PC-3 (cell line): ENCODE measurements around the gene ANKRD60. TPM values are rescaled to one million over a fixed set of nuclear protein-coding genes. Genes with fewer than 3 reads are reported as not detected.
A peak's percentile ranks its signal among the peaks of the same experiment; 100 is the strongest.

Experiments used
- ATAC-seq: fragments of 200-7000 bp; cut with Tn5 transposase; 2 replicates; pipeline ENCODE4 v1.9.1; 2020; ENCODE audit warnings: mild to moderate bottlenecking, moderate library complexity
- BruUV-seq: library from RNA; stranded (reverse); fragments of 400-500 nt; replicated peaks from 2 replicates; lab custom pipeline; 2021; lab: Mats Ljungman, UMichigan
- CTCF ChIA-PET: fragments of 300-600 bp; sonication (Branson Sonifier 250); formaldehyde crosslinking; loops from one replicate; lab custom pipeline; 2022; ENCODE audit warnings: antibody characterized with exemption; lab: Charles Lee
- POLR2A ChIA-PET: fragments of 300-600 bp; sonication (Branson Sonifier 250); formaldehyde crosslinking; loops from one replicate; lab custom pipeline; 2022; ENCODE audit warnings: antibody characterized with exemption; ENCODE audit not compliant: unreplicated experiment; lab: Charles Lee
- DNase-seq: peaks from one replicate; pipeline ENCODE4 v3.0.0-alpha.2; 2015
- H2AFZ ChIP-seq: fragments of 300-600 bp; sonication (generic); 2 replicates; pipeline ENCODE4 v1.6.0; 2016; ENCODE audit warnings: antibody characterized with exemption, low read length
- H3F3A ChIP-seq: fragments of 300-600 bp; sonication (generic); one replicate; pipeline ENCODE4 v1.6.0; 2017; ENCODE audit warnings: antibody characterized with exemption, low read length, control low read depth, mild to moderate bottlenecking; ENCODE audit not compliant: unreplicated experiment
- H3K27ac ChIP-seq: fragments of 300-600 bp; sonication (generic); 2 replicates; pipeline ENCODE4 v1.5.1; 2016; ENCODE audit warnings: mild to moderate bottlenecking, low read length
- H3K27me3 ChIP-seq: fragments of 300-600 bp; sonication (generic); 2 replicates; pipeline ENCODE4 v1.6.1; 2016; ENCODE audit warnings: low read length, mixed read lengths
- H3K36me3 ChIP-seq: fragments of 300-600 bp; sonication (generic); 2 replicates; pipeline ENCODE4 v1.6.1; 2016; ENCODE audit warnings: low read depth, mixed run types, low read length, mixed read lengths
- H3K4me1 ChIP-seq: fragments of 300-600 bp; sonication (generic); 2 replicates; pipeline ENCODE4 v1.5.1; 2016; ENCODE audit warnings: low read length; ENCODE audit not compliant: insufficient read depth
- H3K4me2 ChIP-seq: fragments of 300-600 bp; sonication (generic); 2 replicates; pipeline ENCODE4 v1.6.0; 2016; ENCODE audit warnings: low read length
- H3K4me3 ChIP-seq: fragments of 300-600 bp; sonication (generic); 2 replicates; pipeline ENCODE4 v1.5.1; 2016; ENCODE audit warnings: mild to moderate bottlenecking, low read length, mixed read lengths
- H3K79me2 ChIP-seq: fragments of 300-600 bp; sonication (generic); 2 replicates; pipeline ENCODE4 v1.6.1; 2017; ENCODE audit warnings: low read length, mixed read lengths
- H3K9ac ChIP-seq: fragments of 300-600 bp; sonication (generic); 2 replicates; pipeline ENCODE4 v1.6.0; 2016; ENCODE audit warnings: mild to moderate bottlenecking, low read length
- H3K9me2 ChIP-seq: fragments of 300-600 bp; sonication (generic); replicated peaks from 2 replicates; pipeline ENCODE4 v1.6.1; 2016; ENCODE audit warnings: mixed run types, low read length, mixed read lengths
- H3K9me3 ChIP-seq: fragments of 300-600 bp; sonication (generic); 2 replicates; pipeline ENCODE4 v1.6.1; 2016; ENCODE audit warnings: low read length, mixed read lengths
- H4K20me1 ChIP-seq: fragments of 300-600 bp; sonication (generic); 2 replicates; pipeline ENCODE4 v1.6.1; 2016; ENCODE audit warnings: low read length, mixed read lengths
- EZH2 ChIP-seq: fragments of 300-600 bp; sonication (generic); IDR thresholded peaks from one replicate; pipeline ENCODE4 v1.6.1; 2017; ENCODE audit warnings: antibody characterized with exemption, mild to moderate bottlenecking, low read length; ENCODE audit not compliant: unreplicated experiment
- EZH2phosphoT487 ChIP-seq: fragments of 300-600 bp; sonication (generic); IDR thresholded peaks from 2 replicates; pipeline ENCODE4 v1.6.1; 2018; ENCODE audit warnings: mild to moderate bottlenecking, antibody characterized with exemption, low read length, borderline replicate concordance
- intact Hi-C: fragments of 100-400 bp; cut with micrococcal nuclease; formaldehyde crosslinking; loops from 2 replicates; pipeline ENCODE4 v1.9.0; 2023
- total RNA-seq: library from RNA; depleted of rRNA; stranded (reverse); fragments of >200 nt; gene quantifications from 2 replicates; pipeline ENCODE4 v1.2.3, GENCODE V29; 2014
- TF ChIP-seq, protein P1 (sequence below): fragments of 300-600 bp; sonication (generic); conservative IDR thresholded peaks from 2 replicates; pipeline ENCODE4 v1.5.1; 2017; ENCODE audit warnings: antibody characterized with exemption, low read depth, mild to moderate bottlenecking, low read length

The ANKRD60 gene
- total RNA-seq, 1 experiment from 2014 or later = not detected

DNA sequence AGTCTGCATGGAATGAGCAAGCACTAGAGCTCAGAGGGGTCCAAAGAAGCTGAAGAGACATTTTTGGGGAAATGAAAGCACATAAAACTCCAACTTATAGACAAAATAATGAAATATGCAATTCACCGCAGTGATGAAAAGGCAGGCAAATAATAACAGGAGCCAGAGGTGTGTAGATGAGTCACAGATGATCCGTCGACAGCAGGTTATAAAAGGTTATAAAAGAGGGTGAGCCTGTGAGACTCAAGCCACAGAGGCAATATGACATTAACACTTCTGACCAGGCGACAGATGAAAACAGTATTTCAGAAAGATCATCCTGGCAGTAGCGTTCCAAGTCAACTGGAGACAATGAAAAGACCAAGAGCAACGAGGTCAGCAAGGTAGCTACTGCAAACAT, 35.8 kb upstream of the ANKRD60 start:
- Histone ChIP-seq H3K9me2 (no peaks in the 10 kb centered on the region), H3K36me3 (peaks cover 2% of the 10 kb centered on the region; the same call in 1 of the 2 replicates), H2AFZ (no peak overlapping the region), H3K4me1 (peaks cover 25% of the 10 kb centered on the region), H3K79me2 (no peaks in the 10 kb centered on the region), H3K4me2 (no peak overlapping the region), H3K4me3 (no peak overlapping the region), H3F3A (no peaks in the 10 kb centered on the region), H3K27ac (no peak overlapping the region), H3K9ac (no peak overlapping the region), H3K27me3 (no peaks in the 10 kb centered on the region), H3K9me3 (no peaks in the 10 kb centered on the region), H4K20me1 (no peaks in the 10 kb centered on the region)
- ATAC-seq (peak; percentile 90), DNase-seq (peak; percentile 42)
- POLR2A ChIA-PET = no interaction called here
- no peak for TF ChIP-seq EZH2phosphoT487
- TF ChIP-seq, protein P1, sequence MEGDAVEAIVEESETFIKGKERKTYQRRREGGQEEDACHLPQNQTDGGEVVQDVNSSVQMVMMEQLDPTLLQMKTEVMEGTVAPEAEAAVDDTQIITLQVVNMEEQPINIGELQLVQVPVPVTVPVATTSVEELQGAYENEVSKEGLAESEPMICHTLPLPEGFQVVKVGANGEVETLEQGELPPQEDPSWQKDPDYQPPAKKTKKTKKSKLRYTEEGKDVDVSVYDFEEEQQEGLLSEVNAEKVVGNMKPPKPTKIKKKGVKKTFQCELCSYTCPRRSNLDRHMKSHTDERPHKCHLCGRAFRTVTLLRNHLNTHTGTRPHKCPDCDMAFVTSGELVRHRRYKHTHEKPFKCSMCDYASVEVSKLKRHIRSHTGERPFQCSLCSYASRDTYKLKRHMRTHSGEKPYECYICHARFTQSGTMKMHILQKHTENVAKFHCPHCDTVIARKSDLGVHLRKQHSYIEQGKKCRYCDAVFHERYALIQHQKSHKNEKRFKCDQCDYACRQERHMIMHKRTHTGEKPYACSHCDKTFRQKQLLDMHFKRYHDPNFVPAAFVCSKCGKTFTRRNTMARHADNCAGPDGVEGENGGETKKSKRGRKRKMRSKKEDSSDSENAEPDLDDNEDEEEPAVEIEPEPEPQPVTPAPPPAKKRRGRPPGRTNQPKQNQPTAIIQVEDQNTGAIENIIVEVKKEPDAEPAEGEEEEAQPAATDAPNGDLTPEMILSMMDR = no peak
- no peak for TF ChIP-seq EZH2
- no TSS peak for BruUV-seq
- intact Hi-C loops = no loop called here
- CTCF ChIA-PET = no interaction called here

DNA sequence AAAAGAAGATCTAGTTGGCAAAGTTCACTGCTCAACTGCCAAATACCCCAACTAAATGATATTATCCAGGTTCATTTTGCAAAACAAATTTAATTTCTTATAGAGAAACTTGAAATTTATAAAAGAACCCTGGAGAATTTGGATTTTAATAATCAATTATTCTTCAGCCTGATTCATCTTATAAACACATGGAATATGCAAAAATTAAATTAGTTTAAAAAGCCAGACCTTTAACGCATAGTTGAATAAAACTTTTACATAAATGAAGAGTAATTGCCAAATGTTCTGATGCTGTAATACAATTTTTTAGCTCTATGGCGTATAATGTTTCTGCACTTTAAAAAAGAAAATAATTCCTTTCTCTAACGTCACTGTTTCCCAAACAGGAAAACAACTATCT, 33.2 kb upstream of the ANKRD60 start:
- ATAC-seq (no peak), DNase-seq (no peak)
- Histone ChIP-seq H3F3A (no peaks in the 10 kb centered on the region), H3K9me2 (no peaks in the 10 kb centered on the region), H4K20me1 (no peaks in the 10 kb centered on the region), H3K36me3 (peaks cover 2% of the 10 kb centered on the region; the same call in 1 of the 2 replicates), H3K79me2 (no peaks in the 10 kb centered on the region), H3K9me3 (no peaks in the 10 kb centered on the region), H3K27ac (no peak overlapping the region), H2AFZ (no peak overlapping the region), H3K4me2 (no peak overlapping the region), H3K4me3 (no peak overlapping the region), H3K27me3 (no peaks in the 10 kb centered on the region), H3K9ac (no peak overlapping the region), H3K4me1 (peaks cover 11% of the 10 kb centered on the region)
- BruUV-seq = no TSS peak
- TF ChIP-seq EZH2phosphoT487 (no peak), EZH2 (no peak)
- TF ChIP-seq, protein P1 = no peak
- ChIA-PET POLR2A (no interaction called here), CTCF (no interaction called here)
- intact Hi-C loops = no loop called here

DNA sequence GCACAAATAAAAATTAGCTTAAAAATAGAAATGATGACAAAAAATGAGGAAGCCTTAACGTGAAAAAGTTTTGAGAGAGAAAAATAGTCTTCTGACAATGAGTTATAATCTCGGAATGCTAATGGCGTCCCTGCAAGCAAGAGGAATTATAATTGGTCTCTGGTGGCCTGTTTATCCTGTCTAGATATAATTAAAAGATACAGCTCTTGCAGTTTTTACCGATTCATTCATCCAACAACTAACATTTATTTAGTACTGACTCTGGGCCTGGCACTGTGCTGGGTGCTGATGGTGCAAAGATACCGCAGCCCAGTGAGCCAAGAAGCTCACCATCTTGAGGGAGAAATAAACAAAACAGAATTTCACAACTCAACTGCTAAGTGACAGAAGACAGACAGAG, 31.6 kb upstream of the ANKRD60 start:
- Histone ChIP-seq H3K79me2 (no peaks in the 10 kb centered on the region), H3K36me3 (peaks cover 2% of the 10 kb centered on the region; the same call in 1 of the 2 replicates), H3K9me3 (no peaks in the 10 kb centered on the region), H2AFZ (no peak overlapping the region), H3K9ac (no peak overlapping the region), H3F3A (no peaks in the 10 kb centered on the region), H3K4me1 (peaks cover 11% of the 10 kb centered on the region), H3K4me2 (no peak overlapping the region), H3K27me3 (no peaks in the 10 kb centered on the region), H4K20me1 (no peaks in the 10 kb centered on the region), H3K9me2 (no peaks in the 10 kb centered on the region), H3K4me3 (no peak overlapping the region), H3K27ac (no peak overlapping the region)
- ChIA-PET CTCF (no interaction called here), POLR2A (no interaction called here)
- TF ChIP-seq EZH2phosphoT487 (no peak), EZH2 (no peak)
- no TSS peak for BruUV-seq
- no peak for ATAC-seq
- intact Hi-C loops = no loop called here
- DNase-seq = no peak
